Stimulated activated CD8-positive, alpha-beta memory T cell treated with anti-CD3 and anti-CD28 coated beads, Interleukin-15, amount 100 ng/mL, for 48 hours (primary cell): ENCODE data around the gene TEFM.
"Not testable (repeated sequence)": the region's sequence is repeated elsewhere in the genome, so short reads cannot be mapped to it uniquely, and the experiment has no call there.

Experiments
- DNase-seq, 2 donors: peaks; one replicate each; pipeline ENCODE4 v3.0.0-alpha.2; 2020; ENCODE audit warnings: low read depth in 2 of 2

The TEFM gene

DNA sequence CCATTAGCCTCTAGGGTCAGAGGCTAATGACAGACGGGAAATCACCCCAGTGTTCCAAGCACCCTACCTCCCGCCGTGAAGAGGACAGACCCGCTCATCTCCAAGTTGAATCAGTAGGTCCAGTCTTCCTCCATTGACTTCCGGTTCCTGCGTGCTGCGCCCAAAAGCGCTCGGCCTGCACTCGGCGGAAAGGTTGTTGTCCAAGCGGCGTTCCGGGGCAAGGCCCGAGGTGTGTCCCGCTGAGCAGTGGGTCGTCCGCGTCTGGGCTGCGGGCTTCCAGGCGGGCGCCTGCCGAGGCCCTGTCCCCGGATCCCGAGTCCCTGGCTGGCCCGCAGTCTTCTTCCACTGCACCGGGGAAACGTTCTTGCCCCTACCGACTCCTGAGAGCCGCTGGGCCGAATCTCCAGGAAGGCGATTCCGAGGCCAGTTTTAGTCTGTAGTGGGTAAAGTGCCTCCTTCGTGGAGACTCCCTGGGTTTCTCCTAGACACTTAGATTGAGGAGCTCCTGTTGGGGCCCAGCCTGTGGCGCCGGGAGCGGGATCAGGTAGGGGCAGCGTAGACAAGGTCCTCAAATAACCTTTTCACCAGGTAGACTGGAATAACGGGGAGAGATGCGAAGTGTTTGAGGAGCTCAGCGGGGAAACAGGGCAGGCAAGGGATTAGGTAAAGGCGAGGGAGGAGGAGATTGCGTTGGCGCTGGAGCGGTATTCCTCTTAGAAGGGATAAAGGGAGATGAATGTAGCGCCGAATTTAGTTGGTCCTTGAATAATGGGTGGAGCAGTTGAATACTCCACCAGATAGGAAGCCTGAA is at the start of gene TEFM:
Gene TEFM, minus strand, starts transcription at position 138 of the 811 bp plus-strand sequence. Its CDS starts 40 bp downstream, at position 98.
- DNase-seq, result peak; percentile 83 to 84

DNA sequence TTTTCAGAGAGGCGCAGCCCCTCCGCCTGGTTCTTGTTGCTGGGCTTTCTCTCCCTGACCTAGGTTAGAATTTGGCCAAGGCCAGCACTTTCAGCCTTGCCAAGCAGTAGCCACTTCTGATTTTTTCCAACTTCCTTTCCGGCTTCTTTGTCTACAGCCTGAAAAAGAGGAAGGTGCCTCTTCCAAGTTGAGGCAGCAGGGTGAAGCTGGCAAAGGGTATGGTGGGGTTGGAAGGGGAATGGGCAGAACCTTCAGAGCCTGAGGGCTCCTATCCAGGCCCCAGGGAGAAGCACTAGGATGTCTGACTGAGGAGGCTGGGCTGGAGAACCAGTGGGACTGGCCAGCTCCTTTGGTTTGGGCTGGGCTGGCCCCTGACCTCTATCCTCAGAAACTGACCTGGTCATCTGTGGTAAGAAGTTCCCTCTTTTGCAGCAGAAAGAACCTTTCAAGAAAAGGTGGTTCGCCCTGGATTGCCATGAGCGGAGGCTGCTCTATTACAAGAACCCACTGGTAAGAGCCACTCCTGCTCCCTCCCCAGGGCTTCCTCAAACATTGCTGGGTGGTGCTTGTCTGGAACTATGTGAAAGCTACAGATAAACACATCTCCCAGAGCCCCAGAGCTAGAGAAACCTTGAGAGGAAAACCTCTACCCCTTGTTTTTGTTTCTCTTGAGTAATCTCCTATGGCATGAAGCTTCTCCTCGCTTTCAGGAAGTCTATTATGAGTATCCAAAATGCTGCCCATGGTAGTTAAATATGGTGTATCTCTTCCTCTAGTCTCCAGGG is 48.2 kb upstream of the TEFM start:
- DNase-seq, result no peak

GRCh38 chr17:30952638-30953393 is 46.8 kb upstream of the TEFM start:
- DNase-seq, result no peak

GRCh38 chr17:30950669-30951399 is 44.8 kb upstream of the TEFM start:
- no peak for DNase-seq

DNA sequence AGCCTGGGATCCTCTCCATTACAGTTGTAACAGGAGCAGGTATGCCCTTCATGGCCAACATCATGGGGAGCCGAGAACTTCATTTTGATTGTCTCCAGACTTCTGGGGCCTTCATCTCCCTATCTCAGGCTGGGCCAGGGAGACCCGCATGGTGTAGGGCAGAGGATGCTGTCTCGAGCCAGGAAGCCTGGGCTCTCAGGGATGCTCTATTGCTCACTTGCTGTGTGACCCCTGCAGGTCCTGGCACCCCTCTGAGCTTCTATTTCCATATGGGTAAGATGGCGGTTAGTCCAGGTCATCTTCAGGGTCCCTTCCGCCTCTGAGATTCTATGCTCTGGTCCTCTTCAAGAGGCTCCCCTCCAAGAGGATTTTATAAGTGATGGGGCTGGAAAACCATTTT is 44.2 kb upstream of the TEFM start:
- no peak for DNase-seq

DNA sequence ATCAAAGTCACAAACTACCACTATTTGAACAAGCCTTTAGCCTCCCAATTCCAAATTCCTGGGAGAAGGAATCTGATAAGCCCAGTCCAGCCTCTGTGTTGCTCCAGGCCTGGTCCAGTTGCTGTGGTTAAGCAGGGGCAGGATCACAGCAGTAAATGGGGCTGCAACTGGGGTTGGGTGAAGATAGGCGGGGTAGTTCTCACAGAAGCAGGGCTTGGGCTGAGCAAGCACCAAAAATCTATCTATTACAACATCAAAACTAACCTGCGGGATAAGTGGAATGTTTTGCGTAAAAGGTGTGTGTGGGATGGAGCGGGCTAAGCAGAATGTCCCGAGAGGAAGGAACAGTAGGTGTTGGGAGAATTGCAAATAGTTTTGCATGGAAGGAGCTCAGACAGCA is 41.8 kb upstream of the TEFM start:
- no peak for DNase-seq

- no peak for DNase-seq
These were observed 36.5 kb upstream of the TEFM start for GRCh38 chr17:30942308-30943079.

- DNase-seq, result no peak
These were observed 33.1 kb upstream of the TEFM start for GRCh38 chr17:30939051-30939689.

GRCh38 chr17:30933966-30934365 is 27.9 kb upstream of the TEFM start:
- no peak for DNase-seq

GRCh38 chr17:30931582-30931981 is 25.5 kb upstream of the TEFM start:
- not testable (repeated sequence) for DNase-seq

DNA sequence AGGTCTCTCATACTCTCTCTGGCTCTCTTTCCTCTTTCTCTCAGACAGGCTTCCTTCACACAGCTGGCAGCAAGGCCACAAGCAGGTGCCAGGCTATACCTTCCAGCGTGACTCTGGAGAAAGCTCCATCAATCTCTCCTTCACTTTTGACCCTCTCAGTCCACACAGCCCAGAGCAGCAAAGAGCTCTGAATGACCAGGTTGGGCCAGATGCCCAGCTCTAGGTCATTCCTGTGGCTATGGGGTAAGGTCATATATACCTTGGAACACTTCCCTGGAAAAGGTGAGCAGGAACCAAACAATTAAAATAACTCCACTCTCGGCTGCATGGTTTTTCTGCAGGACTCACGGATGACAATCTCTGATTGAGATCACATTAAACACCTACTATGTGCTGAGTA is 24.5 kb upstream of the TEFM start:
- no peak for DNase-seq

- DNase-seq, result not testable (repeated sequence)
These were observed 23.8 kb upstream of the TEFM start for GRCh38 chr17:30929861-30930260.

- DNase-seq, result no peak
These were observed 23.1 kb upstream of the TEFM start for GRCh38 chr17:30929081-30929633.

GRCh38 chr17:30928584-30928983 is 22.5 kb upstream of the TEFM start:
- no peak for DNase-seq

GRCh38 chr17:30927756-30928155 is 21.7 kb upstream of the TEFM start:
- no peak for DNase-seq

GRCh38 chr17:30926516-30926915 is 20.5 kb upstream of the TEFM start:
- DNase-seq, result no peak

DNA sequence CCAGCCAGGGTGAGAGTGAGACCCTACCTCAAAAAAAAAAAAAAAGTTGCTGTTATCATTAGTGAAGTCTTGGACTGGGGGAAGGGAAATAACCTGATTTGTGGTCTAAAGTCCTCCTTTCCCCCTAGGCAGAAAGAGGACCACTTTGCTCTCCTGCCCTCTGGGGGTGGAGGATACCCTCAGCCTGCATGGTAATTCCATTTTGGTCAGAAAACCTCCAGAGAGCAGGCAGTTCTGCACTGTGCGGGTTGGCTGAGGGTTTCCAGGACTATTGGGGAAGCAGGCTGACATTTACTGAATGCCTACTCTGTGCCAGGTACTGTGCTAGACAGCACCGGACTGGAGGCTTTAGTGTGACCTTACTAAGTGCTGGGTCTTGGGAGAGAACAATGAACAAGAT is 18.3 kb upstream of the TEFM start:
- DNase-seq, result no peak

DNA sequence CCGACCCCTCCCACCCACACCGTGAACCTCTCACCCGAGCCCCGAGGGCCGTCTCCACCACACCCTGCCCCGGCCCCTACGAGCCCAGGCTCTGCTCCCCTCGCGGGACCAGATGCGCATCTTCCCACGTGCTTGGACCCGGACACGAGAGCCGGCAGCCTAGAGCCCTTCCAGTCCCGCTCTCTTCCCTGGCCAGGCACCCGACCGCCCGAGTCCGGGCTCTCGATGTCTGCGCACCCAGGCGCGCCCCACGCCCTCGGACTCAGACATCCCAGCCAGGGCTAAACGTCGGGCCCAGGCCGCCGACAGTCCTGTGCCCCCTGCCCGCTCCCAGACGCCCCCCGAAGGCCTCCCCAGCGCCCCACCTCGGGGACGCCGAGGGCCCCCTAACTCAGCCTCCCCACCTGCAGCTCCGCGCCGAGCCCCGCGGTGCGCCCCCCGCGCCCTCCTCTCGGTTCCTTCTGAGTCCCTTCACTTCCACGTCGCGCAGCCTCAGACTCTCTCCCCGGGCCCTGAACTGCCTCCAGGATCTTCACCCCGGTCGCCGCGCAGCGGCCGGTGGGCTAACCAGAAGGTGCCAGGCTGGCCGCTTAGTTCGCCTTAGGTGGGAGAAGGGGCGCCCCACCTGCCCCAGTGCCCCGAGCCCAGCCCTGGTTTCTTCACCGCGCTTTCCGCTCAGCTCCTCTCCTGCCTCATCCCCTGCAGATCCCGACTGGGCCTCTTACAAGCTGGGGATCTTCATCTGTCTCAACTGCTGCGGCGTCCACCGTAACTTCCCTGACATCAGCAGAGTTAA is 16.4 kb upstream of the TEFM start:
- DNase-seq, result no peak

GRCh38 chr17:30921544-30922196 is 15.6 kb upstream of the TEFM start, which contains the start of gene ADAP2:
Gene ADAP2, plus strand, starts transcription at chr17:30921945. Its CDS starts 70 bp downstream, at chr17:30922015.
- DNase-seq, result no peak
